ENCODE results near the gene SZRD1.

SZRD1 gene

GRCh38 chr1:16394977-16395376 is 27.9 kb downstream of the SZRD1 start:
- DNase-seq (ENCODE audit: low spot score), result no peak

GRCh38 chr1:16396591-16396990 is 29.5 kb downstream of the SZRD1 start:
- no peak for DNase-seq (ENCODE audit: low spot score)

- DNase-seq (ENCODE audit: low spot score), result no peak
Measured at GRCh38 chr1:16397120-16397519, 30.1 kb downstream of the SZRD1 start.

GRCh38 chr1:16398371-16398953 is 31.4 kb downstream of the SZRD1 start:
- no peak for DNase-seq (ENCODE audit: low spot score)

- no peak for DNase-seq (ENCODE audit: low spot score)
Measured at GRCh38 chr1:16402742-16403141, 35.7 kb downstream of the SZRD1 start.

GRCh38 chr1:16405441-16405840 is 38.4 kb downstream of the SZRD1 start:
- peak; percentile 52 for DNase-seq (ENCODE audit: low spot score)

- DNase-seq (ENCODE audit: low spot score), result no peak
Measured at GRCh38 chr1:16406868-16407267, 39.8 kb downstream of the SZRD1 start.

- DNase-seq (ENCODE audit: low spot score), result no peak
Measured at GRCh38 chr1:16409536-16410152, 42.6 kb downstream of the SZRD1 start.

- DNase-seq (ENCODE audit: low spot score), result no peak
Measured at GRCh38 chr1:16410803-16411202, 43.8 kb downstream of the SZRD1 start.

GRCh38 chr1:16413191-16413590 is 46.1 kb downstream of the SZRD1 start:
- no peak for DNase-seq (ENCODE audit: low spot score)

- no peak for DNase-seq (ENCODE audit: low spot score)
Measured at GRCh38 chr1:16418823-16419425, 51.9 kb downstream of the SZRD1 start.

GRCh38 chr1:16420424-16421118 is 53.5 kb downstream of the SZRD1 start:
- DNase-seq (ENCODE audit: low spot score), result no peak

- DNase-seq (ENCODE audit: low spot score), result no peak
Measured at GRCh38 chr1:16421201-16421600, 54.2 kb downstream of the SZRD1 start.

- DNase-seq (ENCODE audit: low spot score), result no peak
Measured at GRCh38 chr1:16422041-16422440, 55.0 kb downstream of the SZRD1 start.

- no peak for DNase-seq (ENCODE audit: low spot score)
Measured at GRCh38 chr1:16425125-16426025, 58.3 kb downstream of the SZRD1 start.

- no peak for DNase-seq (ENCODE audit: low spot score)
Measured at GRCh38 chr1:16430606-16431005, 63.6 kb downstream of the SZRD1 start.

- no peak for DNase-seq (ENCODE audit: low spot score)
Measured at GRCh38 chr1:16433030-16433429, 66.0 kb downstream of the SZRD1 start.

- no peak for DNase-seq (ENCODE audit: low spot score)
Measured at GRCh38 chr1:16434007-16434406, 67.0 kb downstream of the SZRD1 start.

GRCh38 chr1:16434501-16434900 is 67.5 kb downstream of the SZRD1 start:
- DNase-seq (ENCODE audit: low spot score), result no peak

- no peak for DNase-seq (ENCODE audit: low spot score)
Measured at GRCh38 chr1:16436946-16437474, 70.0 kb downstream of the SZRD1 start, which contains the start of gene SPATA21. Gene SPATA21 (minus strand): TSS chr1:16437424. CDS start chr1:16431371, 6,053 bp downstream.

GRCh38 chr1:16438516-16438915 is 71.5 kb downstream of the SZRD1 start:
- DNase-seq (ENCODE audit: low spot score), result no peak

- DNase-seq (ENCODE audit: low spot score), result no peak
Measured at GRCh38 chr1:16438924-16439323, 71.9 kb downstream of the SZRD1 start.

All from HuH-7 (cell line).